SH-SY5Y (cell line): ENCODE data around the gene XRCC5.

Experiments
- GATA2 ChIP-seq: IDR thresholded peaks from 2 replicates; pipeline ENCODE4 v1.6.1; 2011; ENCODE audit warnings: mild to moderate bottlenecking, low read depth, low read length
- GATA3 ChIP-seq: IDR thresholded peaks from 2 replicates; pipeline ENCODE4 v1.6.1; 2011; ENCODE audit warnings: low read depth, mild to moderate bottlenecking, low read length, moderate library complexity

The XRCC5 gene

GRCh38 chr2:216108967-216109921 lies at the start of gene XRCC5:
XRCC5 (plus strand) TSS chr2:216109348; CDS start chr2:216109437, 89 bp downstream.
- TF ChIP-seq GATA3 (no peak), GATA2 (peak; percentile 62; the same call in 1 of the 2 replicates)

GRCh38 chr2:216064014-216064630 lies 45.0 kb upstream of the XRCC5 start:
- TF ChIP-seq GATA2: no peak
- TF ChIP-seq GATA3: no peak

- TF ChIP-seq GATA2 (no peak), GATA3 (no peak)
These were observed 44.5 kb upstream of the XRCC5 start for GRCh38 chr2:216064665-216065064.

GRCh38 chr2:216066230-216066629 lies 42.9 kb upstream of the XRCC5 start:
- TF ChIP-seq GATA3 (no peak), GATA2 (no peak)

DNA sequence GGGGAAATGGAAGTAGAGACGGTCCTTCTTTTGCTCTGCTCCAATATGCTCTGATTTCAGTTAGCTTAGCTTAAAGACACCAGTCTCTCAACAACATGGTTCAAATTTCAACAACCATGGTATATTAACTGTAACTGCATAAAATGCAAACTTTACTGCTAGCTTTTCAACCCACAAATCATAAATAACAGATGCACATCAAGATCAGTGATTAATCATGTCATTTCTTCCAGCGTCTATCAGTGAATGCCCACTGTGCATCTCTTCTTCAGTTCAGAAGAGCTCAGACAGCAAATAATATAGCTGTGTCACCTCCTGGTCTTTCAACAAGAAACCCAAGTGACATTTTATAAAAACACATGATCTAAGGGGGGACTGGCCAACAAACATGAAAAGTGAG lies 40.1 kb upstream of the XRCC5 start:
- TF ChIP-seq GATA2 (no peak), GATA3 (no peak)

DNA sequence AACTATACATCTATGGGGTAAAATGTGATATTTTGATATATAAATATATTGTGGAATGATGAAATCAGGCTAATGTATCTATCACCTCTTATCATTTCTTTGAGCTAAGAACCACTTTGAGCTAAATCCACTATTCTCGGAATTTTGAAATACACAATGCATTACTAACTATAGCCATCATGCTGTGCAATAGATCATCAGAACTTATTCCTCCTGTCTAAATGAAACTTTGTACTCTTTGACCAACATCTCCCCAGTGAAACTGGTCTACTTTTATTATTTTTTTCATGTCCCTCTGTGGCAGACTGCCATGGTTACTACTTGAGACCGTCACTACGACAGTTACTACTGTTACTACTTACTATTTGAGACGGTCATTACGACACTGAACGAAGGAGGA lies 39.0 kb upstream of the XRCC5 start:
- no peak for TF ChIP-seq GATA3
- no peak for TF ChIP-seq GATA2

- no peak for TF ChIP-seq GATA2
- TF ChIP-seq GATA3: no peak
These were observed 37.9 kb upstream of the XRCC5 start for GRCh38 chr2:216071111-216071851.

DNA sequence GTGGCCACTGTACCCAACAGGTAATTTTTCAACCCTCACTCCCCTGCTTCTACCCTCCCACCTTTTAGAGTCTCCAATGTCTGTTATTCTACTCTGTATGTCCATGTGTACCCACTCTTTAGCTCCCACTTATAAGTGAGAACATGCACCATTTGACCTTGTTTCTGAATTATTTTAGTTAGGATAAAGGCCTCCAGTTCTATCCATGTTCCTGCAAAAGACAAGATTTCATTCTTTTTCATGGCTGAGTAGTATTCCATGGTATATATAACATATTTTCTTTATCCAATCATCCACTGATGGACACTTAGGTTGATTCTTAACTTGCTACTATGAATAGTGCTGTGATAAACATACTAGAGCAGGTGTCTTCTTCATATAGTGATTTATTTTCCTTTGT lies 36.7 kb upstream of the XRCC5 start:
- TF ChIP-seq GATA3 (no peak), GATA2 (no peak)

DNA sequence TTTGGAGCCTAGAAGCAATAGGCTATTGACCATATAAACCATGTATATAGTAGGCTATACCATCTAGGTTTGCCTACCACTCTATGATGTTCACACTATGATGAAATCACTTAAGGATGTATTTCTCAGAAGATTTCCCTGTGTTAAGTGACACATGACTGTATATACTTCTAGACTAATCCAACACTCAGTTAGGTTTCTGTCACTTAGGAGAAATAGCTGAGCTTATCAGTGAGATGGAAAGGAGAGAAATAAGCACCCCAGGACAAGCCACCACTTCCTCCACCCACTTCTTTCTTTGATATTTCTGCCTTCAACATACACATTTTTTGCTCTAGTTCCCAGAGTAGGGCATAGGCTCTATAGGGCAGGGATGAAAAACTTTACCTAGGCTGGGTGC lies 35.4 kb upstream of the XRCC5 start:
- TF ChIP-seq GATA3 (no peak), GATA2 (no peak)

DNA sequence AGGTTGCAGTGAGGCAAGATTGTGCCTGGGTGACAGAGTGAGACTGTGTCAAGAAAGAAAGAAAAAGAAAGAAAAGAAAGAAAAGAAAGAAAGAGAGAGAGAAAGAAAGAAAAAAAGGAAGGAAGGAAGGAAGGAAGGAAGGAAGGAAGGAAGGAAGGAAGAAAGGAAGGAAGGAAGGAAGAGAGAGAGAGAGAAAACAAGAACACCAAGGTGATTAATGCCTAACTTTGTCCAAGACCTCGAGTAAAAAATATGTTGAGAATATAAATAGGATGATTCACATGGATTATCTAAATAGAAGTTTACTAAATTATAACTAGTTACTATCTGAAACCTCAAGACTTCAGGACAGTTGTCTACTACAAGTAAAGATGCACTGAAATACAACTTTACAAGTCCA lies 34.8 kb upstream of the XRCC5 start:
- no peak for TF ChIP-seq GATA3
- TF ChIP-seq GATA2: no peak

DNA sequence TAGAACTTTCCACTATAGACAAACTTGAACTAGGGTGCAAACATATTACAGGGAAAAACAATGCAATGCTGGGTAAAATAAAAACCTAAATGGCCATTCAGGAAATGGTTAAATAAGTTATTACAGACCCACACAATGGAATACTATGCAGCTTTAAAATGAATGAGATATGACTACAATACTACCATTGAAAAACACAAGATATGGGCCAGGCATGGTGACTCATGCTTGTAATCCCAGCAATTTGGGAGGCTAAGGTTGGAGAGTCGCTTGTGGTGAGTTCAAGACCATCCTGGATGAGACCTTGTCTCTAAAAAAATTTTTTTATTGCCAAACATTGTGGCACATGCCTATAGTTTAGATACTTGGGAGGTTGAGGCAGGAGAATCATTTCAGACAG lies 34.4 kb upstream of the XRCC5 start:
- TF ChIP-seq GATA3 (no peak), GATA2 (no peak)

- TF ChIP-seq GATA3: no peak
- no peak for TF ChIP-seq GATA2
These were observed 33.4 kb upstream of the XRCC5 start for GRCh38 chr2:216075510-216076485.

GRCh38 chr2:216078776-216079175 lies 30.4 kb upstream of the XRCC5 start:
- TF ChIP-seq GATA2 (no peak), GATA3 (no peak)

DNA sequence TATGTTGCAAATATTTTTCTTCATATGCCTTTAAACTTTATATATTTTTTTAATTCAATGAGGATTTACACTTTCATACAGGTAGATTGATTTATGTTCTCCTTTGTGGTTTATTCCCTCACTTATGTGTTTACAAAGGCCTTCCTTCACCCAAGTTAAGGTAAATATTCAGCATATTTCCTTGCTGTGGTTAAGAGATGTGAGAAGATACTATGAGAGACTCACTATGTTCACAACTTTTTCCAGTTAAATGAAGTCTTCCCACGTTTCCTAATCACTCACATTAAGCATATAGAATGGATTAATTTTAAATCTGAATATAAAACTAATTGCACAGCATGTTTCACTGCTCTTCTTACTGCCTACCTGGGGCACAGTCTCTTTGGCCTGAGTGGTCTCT lies 28.1 kb upstream of the XRCC5 start:
- TF ChIP-seq GATA2: no peak
- no peak for TF ChIP-seq GATA3
